ENCODE measurements around the gene OVCA2. TPM values are rescaled to one million over a fixed set of nuclear protein-coding genes. Genes with fewer than 3 reads are reported as not detected.

The OVCA2 gene
- total and polyA plus RNA-seq, 2 donors (not counting 3 experiments of a cell fraction or from before 2014, with no cell fraction given) = 41.3 to 84.2 TPM

DNA sequence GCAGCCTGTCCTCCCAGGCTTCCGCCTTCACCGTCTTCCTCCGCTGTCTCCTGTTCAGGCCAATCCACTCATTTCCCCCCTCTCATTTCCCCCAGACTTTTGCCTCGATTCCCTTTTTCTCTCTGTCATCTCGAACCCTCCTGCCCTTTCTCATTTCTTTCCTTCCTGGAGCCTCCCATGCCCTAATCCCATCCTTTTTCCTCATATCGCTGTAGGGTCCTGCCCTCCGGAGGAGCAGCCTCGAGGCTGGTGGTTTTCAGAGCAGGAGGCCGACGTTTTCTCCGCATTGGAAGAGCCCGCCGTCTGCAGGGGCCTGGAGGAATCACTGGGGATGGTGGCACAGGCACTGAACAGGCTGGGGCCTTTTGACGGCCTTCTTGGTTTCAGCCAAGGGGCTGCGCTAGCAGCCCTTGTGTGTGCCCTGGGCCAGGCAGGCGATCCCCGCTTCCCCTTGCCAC is 597 bp downstream of the OVCA2 start:
- Histone ChIP-seq H4K20me1 (replicated peaks; ENCODE audit: control insufficient read depth, extremely low read depth, insufficient read depth, low read length) (no peaks in the 10 kb centered on the region), H3K4me3 (replicated peaks in 1 of 3; ENCODE audit: insufficient read depth in 1 of 3, low read depth in 1 of 3, low read length in 3 of 3) (peak overlapping the region; percentile 50 to 90 (median 80)), H3K4me2 (ENCODE audit: insufficient read depth, low read length) (peak overlapping the region; percentile 86), H3K4me1 (ENCODE audit: control insufficient read depth, extremely low read depth, insufficient read depth, low read length) (peaks cover 7% of the 10 kb centered on the region), H2AFZ (ENCODE audit: low read depth, low read length) (peak overlapping the region; percentile 95), H3K27me3 (ENCODE audit: control insufficient read depth in 2 of 2, insufficient read depth in 2 of 2, low read length in 2 of 2) (no peaks in the 10 kb centered on the region), H3K9me3 (replicated peaks; ENCODE audit: control insufficient read depth, insufficient read depth, low read length) (no peaks in the 10 kb centered on the region), H3K27ac (ENCODE audit: insufficient read depth, low read depth, low read length) (peak overlapping the region; percentile 80), H3K36me3 (ENCODE audit: control insufficient read depth in 2 of 2, extremely low read depth in 1 of 2, insufficient read depth in 2 of 2, low read length in 2 of 2) (peaks cover 5 to 12% of the 10 kb centered on the region in 2 experiments), H3K9ac (replicated peaks; ENCODE audit: extremely low read depth, insufficient read depth, low read length) (peak overlapping the region; percentile 92), H3K9me1 (replicated peaks; ENCODE audit: control insufficient read depth, extremely low read depth, insufficient read depth, low read length) (no peaks in the 10 kb centered on the region), H3K79me2 (ENCODE audit: control insufficient read depth, insufficient read depth, low read length) (peaks cover 17% of the 10 kb centered on the region)
- BruUV-seq (replicated peaks) = TSS peak; percentile 53
- TF ChIP-seq GATA2 (IDR thresholded peaks at IDR 0.05; ENCODE audit: insufficient read depth, insufficient read length, low read depth, low read length) (no peak), FOS (IDR thresholded peaks at IDR 0.05; ENCODE audit: borderline replicate concordance, insufficient read depth, low read length) (no peak), EZH2 (IDR thresholded peaks at IDR 0.05; ENCODE audit: borderline replicate concordance, low read depth, low read length, severe bottlenecking) (no peak), POLR2A (IDR thresholded peaks at IDR 0.05; ENCODE audit: low read depth, low read length) (peak; percentile 1)
- TF ChIP-seq, protein P1, sequence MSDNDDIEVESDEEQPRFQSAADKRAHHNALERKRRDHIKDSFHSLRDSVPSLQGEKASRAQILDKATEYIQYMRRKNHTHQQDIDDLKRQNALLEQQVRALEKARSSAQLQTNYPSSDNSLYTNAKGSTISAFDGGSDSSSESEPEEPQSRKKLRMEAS (IDR thresholded peaks at IDR 0.05; ENCODE audit: insufficient read depth, insufficient read length) = no peak
- TF ChIP-seq, protein P2, sequence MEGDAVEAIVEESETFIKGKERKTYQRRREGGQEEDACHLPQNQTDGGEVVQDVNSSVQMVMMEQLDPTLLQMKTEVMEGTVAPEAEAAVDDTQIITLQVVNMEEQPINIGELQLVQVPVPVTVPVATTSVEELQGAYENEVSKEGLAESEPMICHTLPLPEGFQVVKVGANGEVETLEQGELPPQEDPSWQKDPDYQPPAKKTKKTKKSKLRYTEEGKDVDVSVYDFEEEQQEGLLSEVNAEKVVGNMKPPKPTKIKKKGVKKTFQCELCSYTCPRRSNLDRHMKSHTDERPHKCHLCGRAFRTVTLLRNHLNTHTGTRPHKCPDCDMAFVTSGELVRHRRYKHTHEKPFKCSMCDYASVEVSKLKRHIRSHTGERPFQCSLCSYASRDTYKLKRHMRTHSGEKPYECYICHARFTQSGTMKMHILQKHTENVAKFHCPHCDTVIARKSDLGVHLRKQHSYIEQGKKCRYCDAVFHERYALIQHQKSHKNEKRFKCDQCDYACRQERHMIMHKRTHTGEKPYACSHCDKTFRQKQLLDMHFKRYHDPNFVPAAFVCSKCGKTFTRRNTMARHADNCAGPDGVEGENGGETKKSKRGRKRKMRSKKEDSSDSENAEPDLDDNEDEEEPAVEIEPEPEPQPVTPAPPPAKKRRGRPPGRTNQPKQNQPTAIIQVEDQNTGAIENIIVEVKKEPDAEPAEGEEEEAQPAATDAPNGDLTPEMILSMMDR (IDR thresholded peaks at IDR 0.05; ENCODE audit: extremely low read depth in 1 of 2, insufficient read depth in 1 of 2, low read depth in 1 of 2, low read length in 2 of 2) = peak in 1 of 2 donors; percentile 50
- FAIRE-seq (no peak), DNase-seq (ENCODE audit: low read depth, low spot score) (no peak)
- intact Hi-C loops (cut with micrococcal nuclease) (no loop called here), dilution Hi-C loops (cut with MboI; ENCODE audit: extremely low pct_ligation_motif_present, low sequenced_read_pairs) (no loop called here)
- ChIA-PET POLR2A (no interaction called here), CTCF (interaction anchor here (1.3 to 2.7 kb wide), 2 partner anchors 133 to 202 kb away, joined by 3 to 20 read pairs; no protein-coding TSS in a partner anchor)

Data from endothelial cell of umbilical vein (primary cell).